RWPE2 (cell line): ENCODE measurements around the gene FMNL2.
A peak's percentile ranks its signal among the peaks of the same experiment; 100 is the strongest.

ENCODE experiments used
- ATAC-seq: fragments of 200-7000 bp; cut with Tn5 transposase; 3 replicates; pipeline ENCODE4 v1.9.1; 2021; ENCODE audit warnings: low read depth
- DNase-seq: peaks from one replicate; pipeline ENCODE4 v3.0.0-alpha.2; 2020; ENCODE audit warnings: low spot score
- H3K27ac ChIP-seq: fragments of 450-650 bp; 2 replicates; pipeline ENCODE4 v1.5.1; 2017; ENCODE audit warnings: mild to moderate bottlenecking; ENCODE audit not compliant: poor library complexity, severe bottlenecking
- H3K27me3 ChIP-seq: fragments of 250-450 bp; sonication (Bioruptor Pico); 2 replicates; pipeline ENCODE4 v1.5.1; 2021; ENCODE audit warnings: mild to moderate bottlenecking, moderate library complexity; ENCODE audit not compliant: insufficient read depth, poor library complexity, severe bottlenecking
- H3K36me3 ChIP-seq: fragments of 250-450 bp; sonication (Bioruptor Pico); 2 replicates; pipeline ENCODE4 v1.5.1; 2020; ENCODE audit warnings: low read depth, mild to moderate bottlenecking, moderate library complexity
- H3K4me1 ChIP-seq: fragments of 250-450 bp; sonication (Bioruptor Pico); 2 replicates; pipeline ENCODE4 v1.5.1; 2021; ENCODE audit warnings: mild to moderate bottlenecking, moderate library complexity; ENCODE audit not compliant: insufficient read depth, poor library complexity, severe bottlenecking
- H3K4me3 ChIP-seq: fragments of 250-450 bp; sonication (Bioruptor Pico); 2 replicates; pipeline ENCODE4 v1.5.1; 2021; ENCODE audit warnings: mild to moderate bottlenecking, moderate library complexity; ENCODE audit not compliant: severe bottlenecking
- H3K9me3 ChIP-seq: fragments of 250-450 bp; sonication (Bioruptor Pico); 2 replicates; pipeline ENCODE4 v1.5.1; 2021; ENCODE audit warnings: mild to moderate bottlenecking, moderate library complexity; ENCODE audit not compliant: severe bottlenecking
- TF ChIP-seq, protein P1 (sequence below): fragments of 450-650 bp; IDR thresholded peaks from one replicate; pipeline ENCODE4 v1.5.1; 2017; ENCODE audit warnings: mild to moderate bottlenecking, moderate library complexity; ENCODE audit not compliant: poor library complexity, severe bottlenecking

FMNL2 gene

GRCh38 chr2:152573168-152573567, 238.2 kb downstream of the FMNL2 start:
- ATAC-seq = peak; percentile 82
- no peak overlapping the region for H3K27ac ChIP-seq
- TF ChIP-seq, protein P1, sequence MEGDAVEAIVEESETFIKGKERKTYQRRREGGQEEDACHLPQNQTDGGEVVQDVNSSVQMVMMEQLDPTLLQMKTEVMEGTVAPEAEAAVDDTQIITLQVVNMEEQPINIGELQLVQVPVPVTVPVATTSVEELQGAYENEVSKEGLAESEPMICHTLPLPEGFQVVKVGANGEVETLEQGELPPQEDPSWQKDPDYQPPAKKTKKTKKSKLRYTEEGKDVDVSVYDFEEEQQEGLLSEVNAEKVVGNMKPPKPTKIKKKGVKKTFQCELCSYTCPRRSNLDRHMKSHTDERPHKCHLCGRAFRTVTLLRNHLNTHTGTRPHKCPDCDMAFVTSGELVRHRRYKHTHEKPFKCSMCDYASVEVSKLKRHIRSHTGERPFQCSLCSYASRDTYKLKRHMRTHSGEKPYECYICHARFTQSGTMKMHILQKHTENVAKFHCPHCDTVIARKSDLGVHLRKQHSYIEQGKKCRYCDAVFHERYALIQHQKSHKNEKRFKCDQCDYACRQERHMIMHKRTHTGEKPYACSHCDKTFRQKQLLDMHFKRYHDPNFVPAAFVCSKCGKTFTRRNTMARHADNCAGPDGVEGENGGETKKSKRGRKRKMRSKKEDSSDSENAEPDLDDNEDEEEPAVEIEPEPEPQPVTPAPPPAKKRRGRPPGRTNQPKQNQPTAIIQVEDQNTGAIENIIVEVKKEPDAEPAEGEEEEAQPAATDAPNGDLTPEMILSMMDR = no peak
- H3K9me3 ChIP-seq = no peaks in the 10 kb centered on the region
- H3K4me3 ChIP-seq = no peak overlapping the region
- peaks cover 30% of the 10 kb centered on the region for H3K4me1 ChIP-seq
- peaks cover 10% of the 10 kb centered on the region; the same call in 1 of the 2 replicates for H3K36me3 ChIP-seq
- no peak for DNase-seq
- no peaks in the 10 kb centered on the region for H3K27me3 ChIP-seq

DNA sequence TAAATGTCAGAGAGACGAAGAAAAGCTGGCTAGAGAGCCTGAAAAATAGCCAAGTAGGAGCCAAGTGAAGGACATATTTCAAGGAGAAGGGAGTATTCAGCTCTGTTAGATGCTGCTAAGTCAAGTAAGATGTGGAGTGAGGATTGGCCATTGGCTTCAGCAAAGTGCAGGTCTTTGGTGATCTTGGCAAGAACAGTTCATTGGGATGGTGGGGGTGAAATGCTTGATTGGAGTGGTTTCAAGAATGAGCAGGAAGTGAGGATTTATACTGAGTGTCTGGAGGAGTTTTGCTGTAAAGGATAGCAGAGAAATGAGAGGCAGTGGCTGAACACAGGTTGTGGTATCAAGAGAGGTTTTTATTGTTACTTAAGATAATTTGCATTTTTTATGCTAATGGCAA, 242.6 kb downstream of the FMNL2 start:
- Histone ChIP-seq H3K36me3 (peaks cover 25% of the 10 kb centered on the region), H3K27ac (no peak overlapping the region), H3K4me1 (peaks cover 16% of the 10 kb centered on the region), H3K27me3 (no peaks in the 10 kb centered on the region), H3K4me3 (no peak overlapping the region), H3K9me3 (no peaks in the 10 kb centered on the region)
- DNase-seq = no peak
- TF ChIP-seq, protein P1 = no peak
- ATAC-seq = no peak

GRCh38 chr2:152578573-152578972, 243.6 kb downstream of the FMNL2 start:
- ATAC-seq (no peak), DNase-seq (no peak)

GRCh38 chr2:152580714-152581113, 245.7 kb downstream of the FMNL2 start:
- peaks cover 4% of the 10 kb centered on the region for H3K4me1 ChIP-seq
- H3K9me3 ChIP-seq = no peaks in the 10 kb centered on the region
- DNase-seq (no peak), ATAC-seq (no peak)
- TF ChIP-seq, protein P1 = no peak
- no peak overlapping the region for H3K4me3 ChIP-seq
- H3K27me3 ChIP-seq = no peaks in the 10 kb centered on the region
- H3K27ac ChIP-seq = no peak overlapping the region
- peaks cover 26% of the 10 kb centered on the region for H3K36me3 ChIP-seq

More at GRCh38 chr2:152578573-152578972, 243.6 kb downstream of the FMNL2 start:
- no peak overlapping the region for H3K4me3 ChIP-seq
- no peak overlapping the region for H3K27ac ChIP-seq
- TF ChIP-seq, protein P1 = no peak
- no peaks in the 10 kb centered on the region for H3K27me3 ChIP-seq
- H3K4me1 ChIP-seq = peaks cover 7% of the 10 kb centered on the region
- H3K9me3 ChIP-seq = no peaks in the 10 kb centered on the region
- H3K36me3 ChIP-seq = peaks cover 30% of the 10 kb centered on the region

DNA sequence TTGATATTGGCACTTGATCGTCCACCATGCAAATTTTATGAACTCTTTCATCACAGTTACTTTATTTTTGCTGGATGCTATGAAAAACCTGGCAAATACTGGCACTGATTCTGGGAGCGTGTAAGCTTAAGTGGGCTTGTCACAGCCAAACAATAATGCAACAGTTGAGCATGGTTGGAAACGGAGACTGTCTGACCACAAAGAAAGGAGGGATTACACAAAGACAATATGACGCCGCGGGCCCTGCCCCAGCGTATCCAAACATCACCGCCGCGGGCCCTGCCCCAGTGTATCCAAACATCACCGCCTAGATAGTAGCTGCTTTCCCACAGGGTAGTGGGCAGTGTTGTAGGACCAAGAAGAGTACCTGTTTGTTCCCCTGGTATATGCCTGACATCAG, 246.4 kb downstream of the FMNL2 start:
- no peak overlapping the region for H3K27ac ChIP-seq
- H3K9me3 ChIP-seq = no peaks in the 10 kb centered on the region
- peaks cover 4% of the 10 kb centered on the region for H3K4me1 ChIP-seq
- ATAC-seq (no peak), DNase-seq (no peak)
- TF ChIP-seq, protein P1 = no peak
- H3K4me3 ChIP-seq = no peak overlapping the region
- H3K36me3 ChIP-seq = peaks cover 26% of the 10 kb centered on the region
- no peaks in the 10 kb centered on the region for H3K27me3 ChIP-seq
